Neural cell (in vitro differentiated cells): ENCODE data around the gene RHOH.

Experiments
- CTCF ChIP-seq: fragments of 450-650 bp; IDR thresholded peaks from 2 replicates; pipeline ENCODE4 v1.5.1; 2014; ENCODE audit warnings: antibody characterized with exemption, mild to moderate bottlenecking, moderate library complexity; ENCODE audit not compliant: poor library complexity, severe bottlenecking
- EP300 ChIP-seq: fragments of 450-650 bp; conservative IDR thresholded peaks from 2 replicates; pipeline ENCODE4 v1.6.1; 2014; ENCODE audit warnings: antibody characterized with exemption, mild to moderate bottlenecking, moderate library complexity; ENCODE audit not compliant: poor library complexity, severe bottlenecking
- EZH2 ChIP-seq: fragments of 200-600, 300-800 bp; shearing (Covaris generic), sonication (generic); IDR thresholded peaks from 2 replicates; pipeline ENCODE4 v1.6.1; 2014; ENCODE audit warnings: antibody characterized with exemption, low read length, borderline replicate concordance, mild to moderate bottlenecking; ENCODE audit not compliant: insufficient read depth, poor library complexity, severe bottlenecking
- MXI1 ChIP-seq: fragments of 450-650 bp; conservative IDR thresholded peaks from 2 replicates; pipeline ENCODE4 v1.6.1; 2014; ENCODE audit warnings: antibody characterized with exemption, mild to moderate bottlenecking; ENCODE audit not compliant: poor library complexity, severe bottlenecking
- POLR2AphosphoS5 ChIP-seq: IDR thresholded peaks from 2 replicates; pipeline ENCODE4 v1.6.1; 2012
- RAD21 ChIP-seq: fragments of 450-650 bp; conservative IDR thresholded peaks from 2 replicates; pipeline ENCODE4 v1.6.1; 2014; ENCODE audit warnings: antibody characterized with exemption, mild to moderate bottlenecking, moderate library complexity
- SMC3 ChIP-seq: fragments of 450-650 bp; conservative IDR thresholded peaks from 2 replicates; pipeline ENCODE4 v1.6.1; 2014; ENCODE audit warnings: antibody characterized with exemption, mild to moderate bottlenecking, moderate library complexity; ENCODE audit not compliant: poor library complexity
- TAF1 ChIP-seq: IDR thresholded peaks from 2 replicates; pipeline ENCODE4 v1.6.1; 2012; ENCODE audit warnings: low read depth

GRCh38 chr4:40182954-40183353 is 13.9 kb upstream of the RHOH start:
- no peak for TF ChIP-seq CTCF
- no peak for TF ChIP-seq POLR2AphosphoS5
- no peak for TF ChIP-seq EZH2
- no peak for TF ChIP-seq EP300
- no peak for TF ChIP-seq TAF1
- TF ChIP-seq SMC3 = no peak
- TF ChIP-seq RAD21 = no peak
- no peak for TF ChIP-seq MXI1
